Measurements from ENCODE around the gene PSMC3.

DNA sequence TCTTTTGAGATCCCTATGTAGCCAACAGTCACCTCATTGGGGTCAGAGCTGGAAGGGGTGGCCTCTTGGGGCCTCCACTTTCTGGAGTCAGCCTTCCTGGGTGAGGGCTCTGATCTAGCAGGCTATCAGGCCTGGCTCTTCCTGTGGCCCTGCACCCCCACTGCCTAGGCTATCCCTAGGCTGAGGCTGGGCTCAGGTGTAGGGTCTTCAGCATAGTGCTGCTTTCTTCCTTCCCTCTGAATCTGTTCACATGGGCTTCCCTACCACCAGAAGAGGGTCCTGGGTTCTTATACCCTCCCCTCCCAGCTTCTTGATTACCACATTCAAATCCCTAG is 47.4 kb downstream of the PSMC3 start:
- no peak for TF ChIP-seq CTCF (IDR thresholded peaks at IDR 0.05; ENCODE audit: poor library complexity)
- no peak for TF ChIP-seq EZH2 (IDR thresholded peaks at IDR 0.05; ENCODE audit: borderline replicate concordance)
- TF ChIP-seq EZH2phosphoT487 (IDR thresholded peaks at IDR 0.05; ENCODE audit: low read depth, severe bottlenecking, unreplicated experiment), result no peak
